SJCRH30 (cell line): ENCODE measurements around the gene CFAP90. TPM values are rescaled to one million over a fixed set of nuclear protein-coding genes. Genes with fewer than 3 reads are reported as not detected.
A peak's percentile ranks its signal among the peaks of the same experiment; 100 is the strongest.

Experiments
- DNase-seq, 2 experiments: peaks; one replicate each; pipeline ENCODE4 v3.0.0-alpha.2; 2015 to 2020
- H3K27ac ChIP-seq: fragments of 250-450 bp; sonication (Bioruptor Pico); 2 replicates; pipeline ENCODE4 v1.5.1; 2020; ENCODE audit warnings: mild to moderate bottlenecking, moderate library complexity
- H3K27me3 ChIP-seq: fragments of 250-450 bp; sonication (Bioruptor Pico); 2 replicates; pipeline ENCODE4 v1.5.1; 2020; ENCODE audit warnings: mild to moderate bottlenecking, moderate library complexity
- H3K36me3 ChIP-seq: fragments of 250-450 bp; sonication (Bioruptor Pico); 2 replicates; pipeline ENCODE4 v1.5.1; 2020; ENCODE audit warnings: mild to moderate bottlenecking, moderate library complexity
- H3K4me1 ChIP-seq: fragments of 250-450 bp; sonication (Bioruptor Pico); 2 replicates; pipeline ENCODE4 v1.5.1; 2020; ENCODE audit warnings: mild to moderate bottlenecking, moderate library complexity
- H3K4me3 ChIP-seq: fragments of 250-450 bp; sonication (Bioruptor Pico); 2 replicates; pipeline ENCODE4 v1.5.1; 2020; ENCODE audit warnings: mild to moderate bottlenecking, moderate library complexity
- H3K9me3 ChIP-seq: fragments of 250-450 bp; sonication (Bioruptor Pico); replicated peaks from 2 replicates; pipeline ENCODE4 v1.5.1; 2020; ENCODE audit warnings: mild to moderate bottlenecking, moderate library complexity
- total RNA-seq: library from RNA; depleted of rRNA; stranded (reverse); fragments of >200 nt; shearing (Covaris generic); gene quantifications from 2 replicates; pipeline ENCODE4 v1.2.3, GENCODE V29; 2014; rRNA removed

Gene CFAP90, protein sequence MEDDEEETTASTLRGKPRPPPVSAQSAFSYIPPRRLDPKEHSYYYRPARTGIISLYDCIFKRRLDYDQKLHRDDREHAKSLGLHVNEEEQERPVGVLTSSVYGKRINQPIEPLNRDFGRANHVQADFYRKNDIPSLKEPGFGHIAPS
- total RNA-seq = 0.20 TPM in 1 of 2 replicates, not detected in the other

DNA sequence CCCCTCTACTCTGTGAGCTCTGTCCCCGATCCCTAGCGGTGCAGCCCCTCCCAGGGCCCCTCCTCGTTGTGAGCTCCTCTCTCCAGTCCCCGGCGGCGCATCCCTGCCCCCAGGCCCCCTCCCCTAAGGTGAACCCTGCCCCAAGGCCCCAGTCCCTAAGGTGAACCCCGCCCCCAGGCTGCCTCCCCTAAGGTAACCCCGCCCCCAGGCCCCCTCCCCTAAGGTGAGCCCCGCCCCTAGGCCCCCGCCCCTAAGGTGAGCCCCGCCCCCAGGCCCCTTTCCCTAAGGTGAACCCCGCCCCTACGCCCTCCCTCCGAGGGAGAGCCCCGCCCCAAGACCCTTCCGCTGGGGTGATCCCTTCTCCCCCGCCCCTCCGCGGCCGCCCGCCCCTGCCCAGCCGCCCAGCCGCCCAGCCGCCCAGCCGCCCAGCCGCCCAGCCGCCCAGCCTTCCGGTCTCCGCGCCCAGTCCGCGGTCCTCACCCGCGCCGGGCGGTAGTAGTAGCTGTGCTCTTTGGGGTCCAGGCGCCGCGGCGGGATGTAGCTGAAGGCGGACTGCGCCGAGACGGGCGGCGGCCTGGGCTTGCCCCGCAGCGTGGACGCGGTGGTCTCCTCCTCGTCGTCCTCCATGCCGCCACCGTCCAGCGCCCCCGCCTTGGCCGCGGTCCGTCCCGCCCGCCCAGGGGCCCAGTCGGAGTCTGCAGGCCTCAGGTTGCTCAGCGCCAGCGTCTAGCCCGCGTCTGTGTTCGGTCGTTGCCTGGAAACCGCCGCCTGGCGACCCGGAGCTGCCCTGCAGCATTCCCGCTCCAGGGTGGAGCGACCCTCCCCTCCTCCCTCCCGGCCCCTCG is at the start of gene CFAP90:
TSS of gene CFAP90 (minus strand) at position 739 of the 845 bp plus-strand sequence. CDS start at position 627, 112 bp downstream.
- Histone ChIP-seq H3K27ac (no peak within 1 kb of the TSS), H3K27me3 (no peaks in the 10 kb centered on the region), H3K4me3 (no peak within 1 kb of the TSS), H3K36me3 (no peaks in the 10 kb centered on the region), H3K4me1 (peaks cover 6% of the 10 kb centered on the region), H3K9me3 (no peaks in the 10 kb centered on the region)
- DNase-seq = no peak

DNA sequence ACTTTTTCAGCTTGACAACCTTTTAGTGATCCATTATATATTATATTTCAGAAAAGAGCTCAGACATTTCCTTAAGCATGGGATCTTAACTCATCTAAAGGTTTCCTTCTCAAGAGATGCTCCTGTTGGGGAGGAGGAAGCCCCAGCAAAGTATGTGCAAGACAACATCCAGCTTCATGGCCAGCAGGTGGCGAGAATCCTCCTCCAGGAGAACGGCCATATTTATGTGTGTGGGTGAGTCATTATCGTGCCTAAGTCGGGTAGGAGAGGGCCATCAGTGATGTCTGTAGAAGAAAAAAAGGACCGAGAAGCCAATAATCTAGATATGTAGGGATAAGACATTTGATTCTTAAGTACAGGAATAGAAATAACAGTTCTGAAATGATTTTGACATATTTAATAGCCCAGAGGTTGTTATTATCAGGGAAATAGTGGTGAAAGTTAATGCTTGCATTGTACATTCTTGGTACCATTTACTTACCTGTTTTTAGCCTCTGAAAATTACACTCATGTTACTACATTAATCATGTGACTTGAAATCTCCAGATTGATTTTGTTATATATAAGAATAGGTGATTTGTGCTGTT is 46.2 kb upstream of the CFAP90 start:
- H3K36me3 ChIP-seq = peaks cover 20% of the 10 kb centered on the region
- DNase-seq = no peak

DNA sequence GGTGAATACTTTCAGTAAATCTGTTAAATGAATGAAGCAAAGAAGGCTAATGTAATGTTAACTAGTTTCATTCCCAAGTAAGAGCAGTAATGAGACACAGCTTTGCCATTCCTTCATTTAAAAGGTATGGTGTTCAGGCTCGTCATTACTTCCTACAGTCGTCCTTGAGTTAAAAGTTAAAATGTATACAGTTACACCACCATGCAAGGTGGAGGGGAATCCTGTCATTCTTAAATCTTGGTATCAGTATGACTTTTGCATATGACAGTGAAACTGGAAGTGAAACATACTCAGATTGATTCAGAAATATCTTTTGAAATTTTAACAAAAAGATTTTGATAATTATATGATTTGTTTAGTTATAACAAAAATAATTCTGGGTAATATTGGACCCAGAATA is 43.9 kb upstream of the CFAP90 start:
- no peaks in the 10 kb centered on the region for H3K9me3 ChIP-seq
- H3K27me3 ChIP-seq = no peaks in the 10 kb centered on the region
- no peak overlapping the region for H3K4me3 ChIP-seq
- H3K4me1 ChIP-seq = no peaks in the 10 kb centered on the region
- peaks cover 12% of the 10 kb centered on the region for H3K36me3 ChIP-seq
- H3K27ac ChIP-seq = no peak overlapping the region
- no peak for DNase-seq

More for the DNA sequence above, 46.2 kb upstream of the CFAP90 start:
- Histone ChIP-seq H3K27ac (no peak overlapping the region), H3K4me3 (no peak overlapping the region), H3K27me3 (no peaks in the 10 kb centered on the region), H3K9me3 (no peaks in the 10 kb centered on the region), H3K4me1 (no peaks in the 10 kb centered on the region)

DNA sequence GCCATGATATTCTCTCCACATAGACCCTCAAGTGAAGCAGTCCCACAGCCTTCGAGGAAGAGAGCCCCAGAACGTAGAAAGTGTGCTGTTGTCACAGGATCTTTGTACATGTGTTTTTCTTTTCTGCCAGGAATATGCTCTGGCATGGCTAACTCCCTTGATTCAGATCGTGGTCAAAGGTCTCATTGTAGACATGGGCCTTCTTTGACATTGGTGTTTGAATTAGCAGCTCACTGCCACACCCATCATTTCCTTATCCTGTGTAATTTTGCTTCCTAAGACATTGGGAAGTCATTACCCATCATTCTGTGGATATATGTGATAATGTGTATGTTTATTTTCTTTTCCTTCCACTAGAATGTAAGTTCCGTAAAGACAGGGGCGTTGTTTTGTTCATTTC is 43.5 kb upstream of the CFAP90 start:
- Histone ChIP-seq H3K9me3 (no peaks in the 10 kb centered on the region), H3K36me3 (peaks cover 9% of the 10 kb centered on the region), H3K4me3 (no peak overlapping the region), H3K27ac (no peak overlapping the region), H3K27me3 (no peaks in the 10 kb centered on the region), H3K4me1 (no peaks in the 10 kb centered on the region)
- DNase-seq = no peak

DNA sequence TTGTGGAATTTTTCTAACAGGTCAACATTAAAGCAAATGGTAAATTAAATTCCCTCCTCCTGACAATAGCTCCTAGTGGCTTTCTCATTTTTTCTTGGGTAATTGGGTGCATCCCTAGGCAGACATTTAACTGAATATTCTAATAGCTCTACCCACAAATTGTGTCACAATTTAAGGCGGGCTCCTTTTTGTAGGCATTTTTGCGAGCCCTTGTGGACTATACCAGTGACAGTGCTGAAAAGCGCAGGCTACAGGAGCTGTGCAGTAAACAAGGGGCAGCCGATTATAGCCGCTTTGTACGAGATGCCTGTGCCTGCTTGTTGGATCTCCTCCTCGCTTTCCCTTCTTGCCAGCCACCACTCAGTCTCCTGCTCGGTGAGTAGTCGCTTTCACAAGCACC is 38.0 kb upstream of the CFAP90 start:
- Histone ChIP-seq H3K27me3 (no peaks in the 10 kb centered on the region), H3K36me3 (peaks cover 12% of the 10 kb centered on the region; the same call in 1 of the 2 replicates), H3K9me3 (no peaks in the 10 kb centered on the region), H3K27ac (no peak overlapping the region), H3K4me1 (no peaks in the 10 kb centered on the region), H3K4me3 (no peak overlapping the region)
- DNase-seq = no peak

DNA sequence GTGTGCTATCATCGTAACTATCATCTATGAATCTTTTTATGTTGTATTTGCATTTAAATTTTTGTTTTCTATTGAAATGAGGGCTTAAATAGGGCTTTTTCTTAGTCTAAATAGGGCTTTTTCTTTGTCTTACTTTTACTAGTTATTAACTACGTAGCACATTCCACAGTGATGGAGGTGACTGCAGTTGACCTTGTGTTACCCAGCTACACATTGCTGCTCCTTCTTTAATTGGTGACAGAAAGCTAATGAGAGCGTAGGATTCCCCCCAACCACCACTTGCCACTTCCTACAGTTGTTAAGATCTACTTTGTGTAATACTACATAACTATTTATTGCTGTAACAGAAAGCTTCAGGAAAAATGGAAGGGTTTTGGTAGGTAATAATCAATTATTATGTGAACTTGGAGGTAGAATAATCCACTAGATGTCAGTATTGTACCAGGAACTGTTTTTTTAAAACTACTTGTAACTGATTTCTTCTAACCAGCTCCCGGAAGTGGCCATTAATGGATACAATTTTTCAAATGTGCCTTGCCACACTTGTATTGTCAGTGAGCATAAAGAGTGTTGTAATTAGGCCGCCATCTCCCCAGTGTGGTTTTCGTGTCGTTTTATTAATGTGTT is 36.0 kb upstream of the CFAP90 start:
- H3K4me3 ChIP-seq = no peak overlapping the region
- H3K9me3 ChIP-seq = no peaks in the 10 kb centered on the region
- H3K36me3 ChIP-seq = peaks cover 12% of the 10 kb centered on the region; the same call in 1 of the 2 replicates
- no peaks in the 10 kb centered on the region for H3K27me3 ChIP-seq
- H3K27ac ChIP-seq = no peak overlapping the region
- DNase-seq = peak in 1 of 2 experiments; percentile 34
- no peaks in the 10 kb centered on the region for H3K4me1 ChIP-seq

DNA sequence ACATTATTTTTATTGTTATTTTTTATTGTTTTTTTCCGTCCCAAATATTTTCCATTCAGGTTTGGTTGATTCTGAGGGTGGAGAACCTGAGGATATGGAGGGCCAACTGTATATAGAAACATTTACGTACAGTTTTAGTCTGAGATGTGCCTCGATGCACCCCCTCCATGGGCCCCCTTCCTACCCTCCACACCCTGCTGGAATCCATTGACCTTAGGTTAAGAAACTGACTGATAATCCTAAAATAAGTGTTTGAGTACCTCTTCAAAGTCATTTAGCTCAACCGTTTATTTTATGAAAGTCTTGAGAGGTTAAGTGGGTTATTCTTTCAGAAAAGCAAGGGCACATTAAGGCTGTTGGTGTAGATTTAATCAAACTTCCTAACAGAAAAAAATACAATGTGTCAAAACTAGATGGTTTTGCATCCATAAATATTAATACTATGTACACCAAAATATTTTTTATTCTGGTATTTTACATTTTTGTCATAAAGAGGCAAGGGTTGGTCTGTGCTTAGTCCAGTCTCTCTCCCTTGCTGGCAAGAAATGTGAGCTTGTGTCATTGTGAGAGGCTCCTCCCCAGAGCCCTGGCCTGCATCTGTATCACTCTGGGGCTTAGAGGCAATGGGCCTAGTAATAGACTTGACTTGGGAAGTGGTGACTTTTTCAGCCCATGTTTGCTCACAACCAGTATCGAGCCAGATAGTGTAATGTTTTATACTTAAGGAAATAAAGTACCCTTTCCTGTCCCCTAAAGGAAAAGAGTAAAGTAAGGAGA is 33.7 kb upstream of the CFAP90 start:
- H3K36me3 ChIP-seq = peaks cover 12% of the 10 kb centered on the region; the same call in 1 of the 2 replicates

DNA sequence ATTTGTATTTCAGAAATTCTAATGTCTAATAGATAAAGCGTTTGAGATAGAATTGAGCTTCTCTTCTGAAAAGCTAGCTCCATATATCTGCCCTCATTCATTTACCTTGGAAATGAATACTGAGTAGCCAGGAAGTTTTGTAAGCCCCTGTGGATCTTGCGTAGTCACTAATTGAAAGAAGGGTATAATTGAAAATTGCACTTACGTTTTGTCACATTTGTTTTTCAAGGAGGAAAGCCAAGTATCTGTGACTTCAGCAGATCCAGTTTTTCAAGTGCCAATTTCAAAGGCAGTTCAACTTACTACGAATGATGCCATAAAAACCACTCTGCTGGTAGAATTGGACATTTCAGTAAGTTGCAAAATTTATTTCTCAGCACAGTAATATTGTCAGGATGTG is 32.0 kb upstream of the CFAP90 start:
- Histone ChIP-seq H3K27ac (no peak overlapping the region), H3K27me3 (no peaks in the 10 kb centered on the region), H3K36me3 (peaks cover 11% of the 10 kb centered on the region; the same call in 1 of the 2 replicates), H3K9me3 (no peaks in the 10 kb centered on the region), H3K4me3 (no peak overlapping the region), H3K4me1 (no peaks in the 10 kb centered on the region)
- DNase-seq = no peak

More for the DNA sequence above, 33.7 kb upstream of the CFAP90 start:
- Histone ChIP-seq H3K4me1 (no peaks in the 10 kb centered on the region), H3K27me3 (no peaks in the 10 kb centered on the region), H3K4me3 (no peak overlapping the region), H3K9me3 (no peaks in the 10 kb centered on the region), H3K27ac (no peak overlapping the region)
- no peak for DNase-seq

DNA sequence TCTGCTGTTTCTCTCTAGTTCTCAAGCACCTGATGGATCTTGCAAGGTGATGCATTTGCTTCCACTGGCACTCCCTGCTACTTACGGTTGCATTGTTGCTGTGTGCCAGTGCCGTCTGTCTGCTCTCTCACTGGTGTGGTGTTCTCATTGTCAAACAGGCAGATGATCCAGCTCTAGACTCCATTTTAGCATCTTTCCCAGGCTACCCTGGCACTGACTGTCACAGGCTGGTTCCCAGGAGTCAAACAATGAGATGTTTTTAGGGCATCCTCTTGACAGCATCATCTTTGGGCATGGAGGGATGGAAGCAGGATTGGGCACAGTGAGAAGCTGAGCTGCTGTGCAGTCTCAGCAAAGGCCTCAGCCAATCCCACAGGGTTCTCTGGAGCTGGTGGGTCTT is 30.9 kb upstream of the CFAP90 start:
- H3K4me3 ChIP-seq = no peak overlapping the region
- no peak for DNase-seq
- H3K36me3 ChIP-seq = peaks cover 11% of the 10 kb centered on the region; the same call in 1 of the 2 replicates
- no peaks in the 10 kb centered on the region for H3K27me3 ChIP-seq
- no peak overlapping the region for H3K27ac ChIP-seq
- H3K9me3 ChIP-seq = no peaks in the 10 kb centered on the region
- H3K4me1 ChIP-seq = no peaks in the 10 kb centered on the region

DNA sequence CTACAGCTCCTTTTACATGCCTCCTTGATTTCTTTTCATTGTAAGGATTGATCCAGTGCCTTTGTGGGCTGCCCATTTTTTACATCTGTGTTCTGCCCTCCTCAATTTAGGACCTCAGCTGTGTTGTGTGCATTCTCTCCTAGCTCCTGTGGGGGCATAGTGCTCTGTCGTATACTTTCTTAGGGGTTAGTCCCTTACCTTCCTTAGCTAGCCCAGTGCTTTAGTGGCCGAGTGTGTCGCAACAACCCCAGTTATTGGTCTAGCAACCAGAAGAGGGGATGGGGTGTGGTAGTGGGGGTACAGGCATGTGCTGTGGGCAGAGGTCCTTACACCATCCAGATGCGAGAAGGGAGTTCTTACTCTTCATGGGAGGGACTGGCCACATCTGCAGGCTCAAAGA is 30.2 kb upstream of the CFAP90 start:
- H3K4me1 ChIP-seq = no peaks in the 10 kb centered on the region
- H3K9me3 ChIP-seq = no peaks in the 10 kb centered on the region
- no peak overlapping the region for H3K4me3 ChIP-seq
- no peaks in the 10 kb centered on the region for H3K27me3 ChIP-seq
- H3K27ac ChIP-seq = no peak overlapping the region
- no peak for DNase-seq
- H3K36me3 ChIP-seq = peaks cover 13% of the 10 kb centered on the region

DNA sequence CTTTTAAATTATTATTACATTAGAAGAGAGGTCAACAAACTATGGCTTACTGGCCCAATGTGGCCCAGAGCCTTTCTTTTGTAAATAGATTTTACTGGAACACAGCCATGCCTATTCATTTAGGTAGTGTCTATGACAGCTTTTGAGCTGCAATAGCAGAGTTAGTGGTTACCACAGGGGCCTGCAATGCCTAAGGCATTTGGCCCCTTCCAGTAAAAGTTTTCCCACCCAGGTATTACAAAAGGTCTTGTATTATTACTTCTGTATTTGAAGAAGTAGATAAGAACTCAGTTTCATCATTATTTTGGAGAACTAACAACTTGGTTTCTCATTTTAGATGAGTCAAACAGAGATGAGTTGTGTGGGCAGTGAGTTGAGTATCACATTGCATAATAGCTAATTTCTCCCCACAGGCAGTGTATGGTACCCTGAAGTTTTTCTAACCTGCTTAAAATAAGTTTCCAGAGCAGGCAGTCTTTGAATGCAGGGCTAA is 27.5 kb upstream of the CFAP90 start:
- no peak for DNase-seq
- peaks cover 16% of the 10 kb centered on the region for H3K36me3 ChIP-seq
- no peaks in the 10 kb centered on the region for H3K9me3 ChIP-seq
- H3K27ac ChIP-seq = no peak overlapping the region
- H3K4me3 ChIP-seq = no peak overlapping the region
- H3K27me3 ChIP-seq = no peaks in the 10 kb centered on the region
- H3K4me1 ChIP-seq = no peaks in the 10 kb centered on the region

DNA sequence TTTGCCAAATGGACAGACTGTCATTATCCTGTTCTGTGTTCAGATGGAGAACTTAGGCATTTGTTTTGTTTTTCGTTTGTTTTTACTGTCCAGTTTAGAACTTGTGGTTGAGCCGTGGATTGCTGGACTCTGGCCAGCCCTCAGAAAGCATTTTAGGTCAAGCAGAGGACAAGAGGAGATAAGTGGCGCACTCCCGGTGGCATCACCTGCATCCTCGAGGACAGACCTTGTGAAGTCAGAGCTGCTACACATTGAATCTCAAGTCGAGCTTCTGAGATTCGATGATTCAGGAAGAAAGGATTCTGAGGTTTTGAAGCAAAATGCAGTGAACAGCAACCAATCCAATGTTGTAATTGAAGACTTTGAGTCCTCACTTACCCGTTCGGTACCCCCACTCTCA is 26.9 kb upstream of the CFAP90 start:
- Histone ChIP-seq H3K36me3 (peaks cover 16% of the 10 kb centered on the region), H3K4me1 (no peaks in the 10 kb centered on the region), H3K27ac (no peak overlapping the region), H3K4me3 (no peak overlapping the region), H3K9me3 (no peaks in the 10 kb centered on the region), H3K27me3 (no peaks in the 10 kb centered on the region)
- no peak for DNase-seq

DNA sequence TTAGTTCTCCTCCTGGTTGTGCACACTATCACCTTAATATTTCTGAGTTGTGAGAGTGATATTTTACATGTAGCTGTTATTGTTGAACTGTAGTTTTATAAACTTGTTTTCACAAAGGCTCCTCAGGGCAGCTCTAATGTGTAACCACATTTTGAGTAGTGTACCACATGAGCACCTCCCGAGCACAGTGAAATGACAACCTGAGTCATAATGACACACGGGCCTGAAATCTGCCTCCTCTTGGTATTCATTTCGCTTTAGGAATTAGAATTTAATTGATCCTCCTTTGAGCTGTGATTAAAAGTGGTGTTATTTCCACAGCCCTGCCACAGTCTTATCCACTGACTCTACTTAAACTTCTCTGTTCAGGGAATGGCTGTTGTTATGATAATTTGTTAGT is 25.9 kb upstream of the CFAP90 start:
- DNase-seq = no peak
- Histone ChIP-seq H3K27me3 (no peaks in the 10 kb centered on the region), H3K27ac (no peak overlapping the region), H3K36me3 (peaks cover 16% of the 10 kb centered on the region), H3K4me1 (no peaks in the 10 kb centered on the region), H3K4me3 (no peak overlapping the region), H3K9me3 (no peaks in the 10 kb centered on the region)

DNA sequence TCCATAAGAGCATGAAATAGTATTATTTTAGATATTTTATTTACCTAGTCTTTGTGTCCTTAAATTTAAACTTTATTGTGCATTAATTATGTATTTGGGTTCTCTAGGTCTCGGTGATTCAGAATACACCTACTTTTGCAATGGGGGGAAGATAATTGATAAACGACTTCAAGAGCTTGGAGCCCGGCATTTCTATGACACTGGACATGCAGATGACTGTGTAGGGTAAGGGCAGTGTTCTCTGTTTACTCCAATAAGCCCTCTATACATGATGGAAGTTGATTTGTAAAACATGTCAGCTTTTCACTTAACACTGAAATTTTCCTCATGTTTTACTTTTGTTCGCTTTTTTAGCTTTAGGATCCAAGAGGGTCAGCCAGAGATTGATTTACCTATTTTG is 24.2 kb upstream of the CFAP90 start:
- Histone ChIP-seq H3K36me3 (peaks cover 16% of the 10 kb centered on the region), H3K27me3 (no peaks in the 10 kb centered on the region), H3K4me3 (no peak overlapping the region), H3K4me1 (no peaks in the 10 kb centered on the region), H3K9me3 (no peaks in the 10 kb centered on the region), H3K27ac (no peak overlapping the region)
- DNase-seq = no peak
